Smooth muscle cell (in vitro differentiated cells): ENCODE data around the gene MOCS1. TPM values are rescaled to one million over a fixed set of nuclear protein-coding genes. Genes with fewer than 3 reads are reported as not detected.

ENCODE experiments used
- DNase-seq: peaks from one replicate; lab custom pipeline; 2025; ENCODE audit not compliant: unreplicated experiment; lab: John Stamatoyannopoulos, UW
- H2AFZ ChIP-seq: fragments of 200-600 bp; sonication (generic); 2 replicates; pipeline ENCODE4 v1.6.0; 2016; ENCODE audit warnings: antibody characterized with exemption, low read depth, mild to moderate bottlenecking
- H3F3A ChIP-seq: fragments of 200-600 bp; sonication (generic); 2 replicates; pipeline ENCODE4 v1.6.0; 2017; ENCODE audit warnings: antibody characterized with exemption, low read depth
- H3K27ac ChIP-seq: fragments of 200-600 bp; sonication (generic); 2 replicates; pipeline ENCODE4 v1.5.1; 2016; ENCODE audit warnings: low read depth, mild to moderate bottlenecking
- H3K27me3 ChIP-seq: fragments of 200-600 bp; sonication (generic); 2 replicates; pipeline ENCODE4 v1.6.1; 2016; ENCODE audit warnings: low read depth, mild to moderate bottlenecking
- H3K36me3 ChIP-seq: fragments of 200-600 bp; sonication (generic); 2 replicates; pipeline ENCODE4 v1.5.1; 2016; ENCODE audit warnings: low read depth
- H3K4me1 ChIP-seq: fragments of 200-600 bp; sonication (generic); 2 replicates; pipeline ENCODE4 v1.5.1; 2016; ENCODE audit warnings: low read depth
- H3K4me2 ChIP-seq: fragments of 200-600 bp; sonication (generic); 2 replicates; pipeline ENCODE4 v1.6.0; 2016; ENCODE audit warnings: mild to moderate bottlenecking
- H3K4me3 ChIP-seq: fragments of 200-600 bp; sonication (generic); 2 replicates; pipeline ENCODE4 v1.5.1; 2016; ENCODE audit warnings: mild to moderate bottlenecking
- H3K79me2 ChIP-seq: fragments of 200-600 bp; sonication (generic); 2 replicates; pipeline ENCODE4 v1.6.0; 2016; ENCODE audit warnings: low read depth, mild to moderate bottlenecking
- H3K9ac ChIP-seq: fragments of 200-600 bp; sonication (generic); 2 replicates; pipeline ENCODE4 v1.6.0; 2016; ENCODE audit warnings: low read depth
- H3K9me3 ChIP-seq: fragments of 200-600 bp; sonication (generic); replicated peaks from 2 replicates; pipeline ENCODE4 v1.5.1; 2016; ENCODE audit warnings: low read depth
- H4K20me1 ChIP-seq: fragments of 200-600 bp; sonication (generic); 2 replicates; pipeline ENCODE4 v1.6.0; 2016; ENCODE audit warnings: low read depth
- CTCF ChIP-seq: fragments of 200-600 bp; sonication (generic); IDR thresholded peaks from 2 replicates; pipeline ENCODE4 v1.5.1; 2017; ENCODE audit warnings: borderline replicate concordance, mild to moderate bottlenecking, antibody characterized with exemption; ENCODE audit not compliant: insufficient read depth, poor library complexity, severe bottlenecking
- WGBS: methylation state at CpG from one replicate; pipeline ENCODE4 v1.1.7; 2016; ENCODE audit warnings: low lambda C conversion rate; 5-methylcytosine and 5-hydroxymethylcytosine counted together
- polyA plus RNA-seq: library from polyadenylated mRNA; unstranded; fragments of >200 nt; fragmentation: Nextera tagmentation; extraction: Ambion mirVana; gene quantifications from 2 replicates; pipeline ENCODE4 v1.2.1, GENCODE V29; 2016
- total RNA-seq: library from RNA; depleted of rRNA; stranded (reverse); fragments of >200 nt; gene quantifications from 2 replicates; pipeline ENCODE4 v1.2.3, GENCODE V29; 2014

The MOCS1 gene
- total and polyA plus RNA-seq, 2 experiments from 2014 or later, result 7.7 to 12.1 TPM

- H3K4me1 ChIP-seq, result no peaks in the 10 kb centered on the region
- H3K79me2 ChIP-seq, result no peaks in the 10 kb centered on the region
- H3F3A ChIP-seq, result no peaks in the 10 kb centered on the region
- no peaks in the 10 kb centered on the region for H4K20me1 ChIP-seq
- no peaks in the 10 kb centered on the region for H3K36me3 ChIP-seq
- no peak overlapping the region for H3K9ac ChIP-seq
- DNase-seq, result no peak
- WGBS, result 97% methylated on average over 4 of the region's 4 CpGs
- no peak for TF ChIP-seq CTCF
- no peak overlapping the region for H3K27ac ChIP-seq
- no peak overlapping the region for H3K4me2 ChIP-seq
- H3K9me3 ChIP-seq, result no peaks in the 10 kb centered on the region
- no peak overlapping the region for H3K4me3 ChIP-seq
- H2AFZ ChIP-seq, result no peak overlapping the region
- no peaks in the 10 kb centered on the region for H3K27me3 ChIP-seq
These were observed 31.3 kb downstream of the MOCS1 start for GRCh38 chr6:39902786-39903465.

DNA sequence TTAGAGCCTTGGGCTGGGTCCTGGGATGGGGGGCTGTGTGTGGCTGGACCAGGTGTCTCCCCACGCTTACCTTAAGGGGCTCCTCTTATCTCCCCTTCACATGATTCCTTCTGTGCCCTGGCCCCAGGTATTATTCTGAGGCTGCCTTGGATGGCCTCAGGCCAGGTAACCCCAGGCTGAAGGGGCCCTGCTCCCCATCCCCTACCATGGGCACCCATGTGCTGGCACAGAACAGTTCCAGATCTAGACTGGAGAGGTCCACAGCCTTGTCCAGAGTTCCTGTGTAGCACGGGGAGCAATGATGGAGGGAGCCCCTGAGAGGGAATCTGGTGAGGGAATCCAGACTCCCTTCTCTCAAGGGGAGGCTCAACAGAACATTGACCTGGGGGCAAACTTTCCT, 32.1 kb downstream of the MOCS1 start:
- no peak overlapping the region for H3K4me2 ChIP-seq

GRCh38 chr6:39901670-39902069, 32.6 kb downstream of the MOCS1 start:
- 97% methylated on average over 19 of the region's 19 CpGs for WGBS

More for the DNA sequence above, 32.1 kb downstream of the MOCS1 start:
- H3F3A ChIP-seq, result no peaks in the 10 kb centered on the region
- no peak overlapping the region for H3K4me3 ChIP-seq
- H3K36me3 ChIP-seq, result no peaks in the 10 kb centered on the region
- WGBS, result 94% methylated on average over 2 of the region's 2 CpGs
- H3K9me3 ChIP-seq, result no peaks in the 10 kb centered on the region
- DNase-seq, result no peak
- no peak overlapping the region for H3K27ac ChIP-seq
- H3K27me3 ChIP-seq, result no peaks in the 10 kb centered on the region
- no peak overlapping the region for H3K9ac ChIP-seq
- no peak overlapping the region for H2AFZ ChIP-seq
- no peaks in the 10 kb centered on the region for H3K4me1 ChIP-seq
- no peak for TF ChIP-seq CTCF
- H4K20me1 ChIP-seq, result no peaks in the 10 kb centered on the region
- H3K79me2 ChIP-seq, result no peaks in the 10 kb centered on the region

More at GRCh38 chr6:39901670-39902069, 32.6 kb downstream of the MOCS1 start:
- no peak for TF ChIP-seq CTCF
- Histone ChIP-seq H3F3A (no peaks in the 10 kb centered on the region), H3K9ac (no peak overlapping the region), H3K4me3 (no peak overlapping the region), H3K9me3 (no peaks in the 10 kb centered on the region), H3K79me2 (no peaks in the 10 kb centered on the region), H3K36me3 (no peaks in the 10 kb centered on the region), H3K27me3 (no peaks in the 10 kb centered on the region), H2AFZ (no peak overlapping the region), H3K27ac (no peak overlapping the region), H4K20me1 (no peaks in the 10 kb centered on the region), H3K4me1 (no peaks in the 10 kb centered on the region), H3K4me2 (no peak overlapping the region)
- no peak for DNase-seq
